Measurements from ENCODE around the gene GCN1. TPM values are rescaled to one million over a fixed set of nuclear protein-coding genes. Genes with fewer than 3 reads are reported as not detected.

Gene GCN1
- total RNA-seq, 1 experiment from 2014 or later: 181 TPM

DNA sequence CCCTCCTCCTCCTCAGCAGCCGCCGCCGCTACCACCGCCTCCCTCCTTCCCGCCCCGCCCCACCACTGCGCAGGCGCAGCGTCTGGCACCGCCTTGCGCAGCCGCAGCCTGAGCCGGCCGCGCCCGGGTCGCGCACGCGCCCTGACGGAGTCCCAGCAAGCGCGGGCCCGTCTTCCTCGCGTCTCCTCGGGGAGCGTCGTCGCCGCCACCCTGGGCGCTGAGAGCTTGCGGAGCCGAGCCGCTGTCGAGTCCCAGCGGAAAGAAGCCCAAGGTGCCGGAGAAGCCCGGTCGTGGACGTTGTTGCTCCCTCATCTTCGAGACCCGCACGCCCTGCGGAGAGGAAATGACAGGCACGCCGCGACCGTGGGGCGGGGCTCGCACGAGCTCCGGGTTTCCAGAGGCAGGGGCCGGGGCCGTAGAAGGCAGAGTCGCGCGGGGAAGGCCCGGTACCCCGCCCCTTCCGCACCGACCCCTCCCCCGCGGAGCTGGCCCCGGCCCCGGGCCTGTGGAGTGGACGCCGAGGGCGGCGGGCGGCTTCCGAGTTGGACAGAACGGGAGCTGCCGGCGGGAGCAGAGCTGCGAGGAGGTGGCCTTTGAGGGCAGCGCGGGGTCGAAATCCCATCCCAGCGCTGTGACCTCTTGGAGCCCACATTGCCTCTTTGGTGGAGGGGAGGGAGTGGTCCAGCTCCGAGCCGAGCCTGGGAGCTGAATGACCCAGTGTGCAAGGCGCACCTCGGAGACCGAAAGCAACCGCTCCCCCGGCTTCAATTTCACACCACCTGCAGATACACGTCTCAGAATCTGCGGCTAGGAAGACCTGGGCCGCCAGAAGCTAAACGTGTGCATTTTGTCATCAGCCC, 77.5 kb downstream of the GCN1 start (continued):
- TF ChIP-seq E2F1 (CRISPR knock-in tag; IDR thresholded peaks at IDR 0.05) (no peak), PRDM15 (CRISPR knock-in tag; IDR thresholded peaks at IDR 0.05) (no peak), OVOL2 (CRISPR knock-in tag; IDR thresholded peaks at IDR 0.05; ENCODE audit: borderline replicate concordance) (no peak), FOXP1 (CRISPR knock-in tag; IDR thresholded peaks at IDR 0.05; ENCODE audit: borderline replicate concordance) (peak; percentile 95), PREB (CRISPR knock-in tag; IDR thresholded peaks at IDR 0.05; ENCODE audit: borderline replicate concordance) (no peak), MXD4 (CRISPR knock-in tag; IDR thresholded peaks at IDR 0.05; ENCODE audit: borderline replicate concordance) (no peak), ATF1 (CRISPR knock-in tag; IDR thresholded peaks at IDR 0.05) (no peak), TEAD4 (CRISPR knock-in tag; IDR thresholded peaks at IDR 0.05) (no peak), RORB (CRISPR knock-in tag; IDR thresholded peaks at IDR 0.05) (no peak), SMAD3 (CRISPR knock-in tag; IDR thresholded peaks at IDR 0.05; ENCODE audit: borderline replicate concordance) (peak; percentile 13; the same call in 1 of the 2 replicates), ZMAT4 (CRISPR knock-in tag; IDR thresholded peaks at IDR 0.05) (no peak), GTF2I (CRISPR knock-in tag; conservative IDR thresholded peaks at IDR 0.05) (no peak), FOXK1 (CRISPR knock-in tag; IDR thresholded peaks at IDR 0.05) (peak; percentile 74), ZNF263 (CRISPR knock-in tag; IDR thresholded peaks at IDR 0.05; ENCODE audit: low read depth) (no peak), ZNF423 (CRISPR knock-in tag; IDR thresholded peaks at IDR 0.05) (no peak), SOX15 (CRISPR knock-in tag; IDR thresholded peaks at IDR 0.05) (no peak), E2F5 (CRISPR knock-in tag; IDR thresholded peaks at IDR 0.05) (peak; percentile 84), FOXJ3 (CRISPR knock-in tag; IDR thresholded peaks at IDR 0.05; ENCODE audit: borderline replicate concordance) (no peak), JAZF1 (CRISPR knock-in tag; IDR thresholded peaks at IDR 0.05) (no peak), NR1H2 (CRISPR knock-in tag; IDR thresholded peaks at IDR 0.05) (no peak), GRHL2 (CRISPR knock-in tag; IDR thresholded peaks at IDR 0.05; ENCODE audit: insufficient replicate concordance, severe bottlenecking) (no peak), EMX1 (CRISPR knock-in tag; IDR thresholded peaks at IDR 0.05) (no peak)
- TF ChIP-seq, protein P1, sequence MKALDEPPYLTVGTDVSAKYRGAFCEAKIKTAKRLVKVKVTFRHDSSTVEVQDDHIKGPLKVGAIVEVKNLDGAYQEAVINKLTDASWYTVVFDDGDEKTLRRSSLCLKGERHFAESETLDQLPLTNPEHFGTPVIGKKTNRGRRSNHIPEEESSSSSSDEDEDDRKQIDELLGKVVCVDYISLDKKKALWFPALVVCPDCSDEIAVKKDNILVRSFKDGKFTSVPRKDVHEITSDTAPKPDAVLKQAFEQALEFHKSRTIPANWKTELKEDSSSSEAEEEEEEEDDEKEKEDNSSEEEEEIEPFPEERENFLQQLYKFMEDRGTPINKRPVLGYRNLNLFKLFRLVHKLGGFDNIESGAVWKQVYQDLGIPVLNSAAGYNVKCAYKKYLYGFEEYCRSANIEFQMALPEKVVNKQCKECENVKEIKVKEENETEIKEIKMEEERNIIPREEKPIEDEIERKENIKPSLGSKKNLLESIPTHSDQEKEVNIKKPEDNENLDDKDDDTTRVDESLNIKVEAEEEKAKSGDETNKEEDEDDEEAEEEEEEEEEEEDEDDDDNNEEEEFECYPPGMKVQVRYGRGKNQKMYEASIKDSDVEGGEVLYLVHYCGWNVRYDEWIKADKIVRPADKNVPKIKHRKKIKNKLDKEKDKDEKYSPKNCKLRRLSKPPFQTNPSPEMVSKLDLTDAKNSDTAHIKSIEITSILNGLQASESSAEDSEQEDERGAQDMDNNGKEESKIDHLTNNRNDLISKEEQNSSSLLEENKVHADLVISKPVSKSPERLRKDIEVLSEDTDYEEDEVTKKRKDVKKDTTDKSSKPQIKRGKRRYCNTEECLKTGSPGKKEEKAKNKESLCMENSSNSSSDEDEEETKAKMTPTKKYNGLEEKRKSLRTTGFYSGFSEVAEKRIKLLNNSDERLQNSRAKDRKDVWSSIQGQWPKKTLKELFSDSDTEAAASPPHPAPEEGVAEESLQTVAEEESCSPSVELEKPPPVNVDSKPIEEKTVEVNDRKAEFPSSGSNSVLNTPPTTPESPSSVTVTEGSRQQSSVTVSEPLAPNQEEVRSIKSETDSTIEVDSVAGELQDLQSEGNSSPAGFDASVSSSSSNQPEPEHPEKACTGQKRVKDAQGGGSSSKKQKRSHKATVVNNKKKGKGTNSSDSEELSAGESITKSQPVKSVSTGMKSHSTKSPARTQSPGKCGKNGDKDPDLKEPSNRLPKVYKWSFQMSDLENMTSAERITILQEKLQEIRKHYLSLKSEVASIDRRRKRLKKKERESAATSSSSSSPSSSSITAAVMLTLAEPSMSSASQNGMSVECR (CRISPR knock-in tag; IDR thresholded peaks at IDR 0.05; ENCODE audit: borderline replicate concordance): peak; percentile 92; the same call in 1 of the 2 replicates
- TF ChIP-seq, protein P2, sequence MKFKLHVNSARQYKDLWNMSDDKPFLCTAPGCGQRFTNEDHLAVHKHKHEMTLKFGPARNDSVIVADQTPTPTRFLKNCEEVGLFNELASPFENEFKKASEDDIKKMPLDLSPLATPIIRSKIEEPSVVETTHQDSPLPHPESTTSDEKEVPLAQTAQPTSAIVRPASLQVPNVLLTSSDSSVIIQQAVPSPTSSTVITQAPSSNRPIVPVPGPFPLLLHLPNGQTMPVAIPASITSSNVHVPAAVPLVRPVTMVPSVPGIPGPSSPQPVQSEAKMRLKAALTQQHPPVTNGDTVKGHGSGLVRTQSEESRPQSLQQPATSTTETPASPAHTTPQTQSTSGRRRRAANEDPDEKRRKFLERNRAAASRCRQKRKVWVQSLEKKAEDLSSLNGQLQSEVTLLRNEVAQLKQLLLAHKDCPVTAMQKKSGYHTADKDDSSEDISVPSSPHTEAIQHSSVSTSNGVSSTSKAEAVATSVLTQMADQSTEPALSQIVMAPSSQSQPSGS (CRISPR knock-in tag; IDR thresholded peaks at IDR 0.05; ENCODE audit: borderline replicate concordance, low read depth): no peak
